Superior temporal gyrus (tissue), 1 donor: ENCODE data around the gene LBP.
"Not testable (repeated sequence)": the region's sequence is repeated elsewhere in the genome, so short reads cannot be mapped to it uniquely, and the experiment has no call there.

Experiments used
- DNase-seq: peaks from one replicate; pipeline ENCODE4 v3.0.0-alpha.2; 2016; ENCODE audit errors: extremely low spot score

LBP gene

GRCh38 chr20:38346247-38346651 is at the start of gene LBP:
Gene LBP, plus strand, starts transcription at chr20:38346482. Its CDS starts 35 bp downstream, at chr20:38346517.
- DNase-seq = no peak

GRCh38 chr20:38297916-38298674 is 48.2 kb upstream of the LBP start:
- no peak for DNase-seq

- peak; percentile 30 for DNase-seq
These were observed 47.5 kb upstream of the LBP start for GRCh38 chr20:38298768-38299288.

GRCh38 chr20:38299963-38300362 is 46.3 kb upstream of the LBP start:
- DNase-seq = no peak

GRCh38 chr20:38300438-38300837 is 45.8 kb upstream of the LBP start:
- no peak for DNase-seq

- no peak for DNase-seq
These were observed 45.0 kb upstream of the LBP start for GRCh38 chr20:38301309-38301708.

GRCh38 chr20:38302786-38303185 is 43.5 kb upstream of the LBP start:
- no peak for DNase-seq

GRCh38 chr20:38303908-38304379 is 42.3 kb upstream of the LBP start, which contains the start of gene BPI:
Gene BPI, plus strand, starts transcription at chr20:38304156. Its CDS starts 68 bp downstream, at chr20:38304224.
- no peak for DNase-seq

- DNase-seq = no peak
These were observed 41.3 kb upstream of the LBP start for GRCh38 chr20:38304845-38305447.

GRCh38 chr20:38305541-38305940 is 40.7 kb upstream of the LBP start:
- DNase-seq = no peak

GRCh38 chr20:38306379-38306778 is 39.9 kb upstream of the LBP start:
- DNase-seq = no peak

GRCh38 chr20:38307371-38308046 is 38.8 kb upstream of the LBP start:
- DNase-seq = no peak

GRCh38 chr20:38308047-38308438 is 38.2 kb upstream of the LBP start:
- DNase-seq = no peak

- DNase-seq = no peak
These were observed 37.8 kb upstream of the LBP start for GRCh38 chr20:38308447-38308846.

- DNase-seq = no peak
These were observed 35.2 kb upstream of the LBP start for GRCh38 chr20:38311091-38311490.

- DNase-seq = no peak
These were observed 34.8 kb upstream of the LBP start for GRCh38 chr20:38311491-38311890.

- DNase-seq = no peak
These were observed 32.6 kb upstream of the LBP start for GRCh38 chr20:38313676-38314075.

- DNase-seq = not testable (repeated sequence)
These were observed 31.9 kb upstream of the LBP start for GRCh38 chr20:38314350-38314749.

- peak; percentile 65 for DNase-seq
These were observed 30.9 kb upstream of the LBP start for GRCh38 chr20:38315290-38315966.

GRCh38 chr20:38316341-38316740 is 29.9 kb upstream of the LBP start:
- no peak for DNase-seq

GRCh38 chr20:38317422-38317821 is 28.9 kb upstream of the LBP start:
- DNase-seq = no peak

GRCh38 chr20:38320221-38320620 is 26.1 kb upstream of the LBP start:
- no peak for DNase-seq
